K562 (cell line): ENCODE results near the gene SUMO3. TPM values are rescaled to one million over a fixed set of nuclear protein-coding genes. Genes with fewer than 3 reads are reported as not detected.
A peak's percentile ranks its signal among the peaks of the same experiment; 100 is the strongest.

Experiments
- ATAC-seq: fragments of 200-7000 bp; cut with Tn5 transposase; 3 replicates; pipeline ENCODE4 v1.9.1; 2020; ENCODE audit warnings: moderate library complexity
- BruUV-seq: library from RNA; stranded (reverse); fragments of 400-500 nt; replicated peaks from 2 replicates; lab custom pipeline; 2021; lab: Mats Ljungman, UMichigan
- CTCF ChIA-PET: fragments of 300-600 bp; formaldehyde crosslinking; extraction: SDS; loops from one replicate; lab custom pipeline; 2021; ENCODE audit warnings: low intra/inter-chr PET ratio; lab: Yijun Ruan, JAX
- POLR2A ChIA-PET: fragments of 300-600, 350-650 bp; sonication (Branson Sonifier 250); formaldehyde crosslinking; extraction: SDS; loops from one replicate; lab custom pipeline; 2021; ENCODE audit warnings: antibody characterized with exemption, inconsistent platforms; lab: Yijun Ruan, JAX
- DNase-seq, 4 experiments: peaks; one replicate each; pipeline versions ENCODE4 v3.0.0 to v3.0.0-alpha.2; 2011 to 2018; ENCODE audit warnings: low spot score in 3 of 4, mixed read lengths in 3 of 4; ENCODE audit errors: extremely low read depth in 1 of 4
- FAIRE-seq: peaks from 2 replicates; lab custom pipeline; 2011; peaks lifted over from hg19 to GRCh38; lab: Jason Lieb, UNC
- H2AFZ ChIP-seq: 2 replicates; pipeline ENCODE4 v1.6.0; 2011; ENCODE audit warnings: low read depth, low read length, control low read depth, inconsistent platforms
- H3K27ac ChIP-seq: fragments of 200-600 bp; 3 replicates; pipeline ENCODE4 v1.8.0; 2011; ENCODE audit warnings: low read depth, mild to moderate bottlenecking, control low read depth, inconsistent platforms, low read length, moderate library complexity, mixed read lengths; ENCODE audit errors: extremely low read depth
- H3K27me3 ChIP-seq, 2 experiments: fragments of 300-600 bp in 1 of 2; 2 replicates in 1 of 2; 3 replicates in 1 of 2; pipeline versions ENCODE4 v1.6.0 to v1.8.0; 2011; ENCODE audit warnings: inconsistent platforms in 2 of 2, low read length in 2 of 2, mild to moderate bottlenecking in 1 of 2, mixed read lengths in 1 of 2, moderate library complexity in 1 of 2; ENCODE audit not compliant: control insufficient read depth in 2 of 2, insufficient read depth in 2 of 2
- H3K36me3 ChIP-seq: fragments of 300-600 bp; 3 replicates; pipeline ENCODE4 v1.8.0; 2011; ENCODE audit warnings: mild to moderate bottlenecking, low read length, inconsistent platforms; ENCODE audit not compliant: control insufficient read depth, insufficient read depth
- H3K4me1 ChIP-seq, 2 experiments: fragments of 200-600 bp in 1 of 2; replicated peaks in 1 of 2; 2 replicates in 1 of 2; 3 replicates in 1 of 2; pipeline versions ENCODE4 v1.5.1 to v1.8.0; 2011; ENCODE audit warnings: inconsistent platforms in 2 of 2, low read length in 2 of 2, mild to moderate bottlenecking in 1 of 2, mixed read lengths in 1 of 2, moderate library complexity in 1 of 2; ENCODE audit not compliant: control insufficient read depth in 2 of 2, insufficient read depth in 2 of 2
- H3K4me2 ChIP-seq: 2 replicates; pipeline ENCODE4 v1.6.1; 2011; ENCODE audit warnings: low read length, control low read depth, inconsistent platforms, mixed read lengths; ENCODE audit not compliant: insufficient read depth
- H3K4me3 ChIP-seq: fragments of 200-600 bp; sonication (generic), shearing (Covaris generic); 2 replicates; pipeline ENCODE4 v1.5.1; 2016; ENCODE audit warnings: control low read depth, inconsistent platforms
- H3K79me2 ChIP-seq: fragments of 200-600 bp; 3 replicates; pipeline ENCODE4 v1.8.0; 2011; ENCODE audit warnings: low read length, inconsistent platforms; ENCODE audit not compliant: control insufficient read depth, insufficient read depth
- H3K9ac ChIP-seq, 2 experiments: 2 replicates each; pipeline versions ENCODE4 v1.6.0 to v1.6.1; 2011; ENCODE audit warnings: low read depth in 2 of 2, low read length in 2 of 2, control low read depth in 1 of 2, inconsistent platforms in 1 of 2, mild to moderate bottlenecking in 1 of 2, mixed read lengths in 1 of 2; ENCODE audit not compliant: insufficient read depth in 1 of 2
- H3K9me1 ChIP-seq: one replicate; pipeline ENCODE4 v1.6.0; 2011; ENCODE audit warnings: inconsistent platforms, mild to moderate bottlenecking, low read length, moderate library complexity; ENCODE audit not compliant: control insufficient read depth, insufficient read depth
- H3K9me3 ChIP-seq: replicated peaks from 2 replicates; pipeline ENCODE4 v1.5.1; 2011; ENCODE audit warnings: low read depth, low read length, inconsistent platforms; ENCODE audit not compliant: control insufficient read depth, insufficient read depth
- H4K20me1 ChIP-seq: replicated peaks from 2 replicates; pipeline ENCODE4 v1.6.1; 2011; ENCODE audit warnings: low read length, inconsistent platforms, mixed read lengths; ENCODE audit not compliant: control insufficient read depth, insufficient read depth
- CCNT2 ChIP-seq: IDR thresholded peaks from 2 replicates; pipeline ENCODE4 v1.6.1; 2011; ENCODE audit warnings: borderline replicate concordance, low read depth, mild to moderate bottlenecking, moderate library complexity, mixed read lengths, low read length; ENCODE audit not compliant: insufficient read length; ENCODE audit errors: extremely low read depth
- ELF2 ChIP-seq: fragments of 250-450 bp; sonication (Bioruptor Pico); IDR thresholded peaks from 2 replicates; pipeline ENCODE4 v1.5.0; 2021; ENCODE audit warnings: mild to moderate bottlenecking
- GATAD2A ChIP-seq: fragments of 450-650 bp; IDR thresholded peaks from 2 replicates; pipeline ENCODE4 v1.6.1; 2017
- HNRNPLL ChIP-seq: fragments of 200-400 bp; formaldehyde crosslinking; IDR thresholded peaks from 2 replicates; pipeline ENCODE4 v1.6.1; 2017; ENCODE audit warnings: low read length, low read depth, mild to moderate bottlenecking; ENCODE audit not compliant: poor library complexity, severe bottlenecking
- HSF4 ChIP-seq: fragments of 250-450 bp; sonication (Bioruptor Pico); IDR thresholded peaks from 2 replicates; pipeline ENCODE4 v2.1.2; 2022; ENCODE audit warnings: mild to moderate bottlenecking, moderate library complexity, borderline replicate concordance
- KLF16 ChIP-seq: IDR thresholded peaks from 2 replicates; pipeline ENCODE4 v1.6.1; 2016; ENCODE audit warnings: antibody characterized with exemption
- PPARD ChIP-seq: fragments of 250-450 bp; sonication (Bioruptor Pico); IDR thresholded peaks from 2 replicates; pipeline ENCODE4 v1.8.0; 2022; ENCODE audit warnings: inconsistent platforms, mild to moderate bottlenecking, moderate library complexity
- ZBTB34 ChIP-seq: fragments of 250-450 bp; sonication (Bioruptor Pico); IDR thresholded peaks from 2 replicates; pipeline ENCODE4 v1.8.0; 2021; ENCODE audit warnings: mild to moderate bottlenecking, moderate library complexity
- ZNF655 ChIP-seq: fragments of 250-450 bp; sonication (Bioruptor Pico); IDR thresholded peaks from 2 replicates; pipeline ENCODE4 v1.5.0; 2021
- WGBS: fragments of 100-300 bp; shearing (Covaris generic); methylation state at CpG from one replicate; pipeline ENCODE4 v1.1.6; 2016; ENCODE audit warnings: low coverage, mixed read lengths; ENCODE audit not compliant: insufficient coverage; ENCODE audit errors: missing lambda C conversion rate; 5-methylcytosine and 5-hydroxymethylcytosine counted together
- in situ Hi-C: fragments of 300-500 bp; cut with MboI; formaldehyde crosslinking; loops from 4 replicates; pipeline ENCODE4 v1.15.0; 2018; ENCODE audit warnings: inconsistent platforms, mixed read lengths
- intact Hi-C: fragments of 100-400 bp; cut with micrococcal nuclease; formaldehyde crosslinking; loops from 2 replicates; pipeline ENCODE4 v1.14.2; 2022
- polyA plus RNA-seq, 8 experiments: library from polyadenylated mRNA; depleted of rRNA in 4 of 8; stranded (reverse) in 5 of 8; unstranded in 3 of 8; fragments of >200 nt; fragmentation: Nextera tagmentation in 2 of 8; fragmentation: Illumina TruSeq in 1 of 8; extraction: Ambion mirVana in 2 of 8; extraction: Trizol in 1 of 8; gene quantifications; 2 replicates each; pipeline versions ENCODE4 v1.2.1 to v1.2.3, GENCODE V29; 2011 to 2014; ENCODE audit warnings: inconsistent platforms in 1 of 8, missing spikeins in 1 of 8
- total RNA-seq, 7 experiments: library from RNA; depleted of rRNA in 6 of 7; stranded (reverse); fragments of >200 nt in 6 of 7; fragmentation: Illumina TruSeq in 2 of 7; extraction: Trizol in 2 of 7; gene quantifications; 2 replicates each; pipeline versions ENCODE4 v1.2.1 to v1.2.3, GENCODE V29; 2011 to 2021; ENCODE audit warnings: low replicate concordance in 1 of 7

SUMO3 gene
- total and polyA plus RNA-seq, 9 of the 15 experiments (the other 6 are each of a cell fraction or from before 2014, with no cell fraction given) = 13.9 to 143 (median 113) TPM

- Histone ChIP-seq H2AFZ (no peak overlapping the region), H3K9ac (0 out of 4 replicates have a peak overlapping the region, but pooled peaks of 1 of the 2 experiments have one; percentile 83), H4K20me1 (peaks cover 8% of the 10 kb centered on the region; the same call in 1 of the 2 replicates), H3K27ac (no peak overlapping the region), H3K36me3 (peaks cover 73% of the 10 kb centered on the region), H3K9me3 (no peaks in the 10 kb centered on the region; the same call in 1 of the 2 replicates), H3K9me1 (no peaks in the 10 kb centered on the region), H3K4me2 (peak overlapping the region; percentile 95; the same call in 1 of the 2 replicates), H3K4me1 (peaks cover 19 to 27% of the 10 kb centered on the region in 2 experiments), H3K79me2 (peaks cover 90% of the 10 kb centered on the region), H3K27me3 (no peaks in the 10 kb centered on the region), H3K4me3 (peak overlapping the region; percentile 83; the same call in 1 of the 2 replicates)
- POLR2A ChIA-PET = interaction anchor here (0.6 to 2.8 kb wide), 2 partner anchors 10 to 68 kb away, joined by 3 to 10 read pairs; no protein-coding TSS in a partner anchor
- BruUV-seq = no TSS peak
- in situ Hi-C loops = no loop called here
- no peak for ATAC-seq
- DNase-seq = no peak
- intact Hi-C loops = loop anchor here (2.0 to 5.0 kb wide), 3 partner anchors 48 to 133 kb away; no protein-coding TSS in a partner anchor
- FAIRE-seq = no peak
- TF ChIP-seq ELF2 (CRISPR knock-in tag) = no peak
- no peak for TF ChIP-seq ZNF655
- no peak for TF ChIP-seq ZBTB34 (CRISPR knock-in tag)
- no peak for TF ChIP-seq GATAD2A
- no peak for TF ChIP-seq CCNT2
- no peak for TF ChIP-seq PPARD
- no peak for TF ChIP-seq KLF16
- TF ChIP-seq HNRNPLL = no peak
- no peak for TF ChIP-seq HSF4 (CRISPR knock-in tag)
- 71% methylated on average over 1 of the region's 1 CpG for WGBS
- CTCF ChIA-PET = interaction anchor here (0.7 to 1.4 kb wide), 3 partner anchors 109 to 341 kb away, joined by 3 to 4 read pairs (median 3); no protein-coding TSS in a partner anchor
Measured at GRCh38 chr21:44799646-44800045, 18.2 kb downstream of the SUMO3 start.
